HG03108 (cell line): ENCODE results near the gene GCLC.
A peak's percentile ranks its signal among the peaks of the same experiment; 100 is the strongest.
"Not testable (repeated sequence)": the region's sequence is repeated elsewhere in the genome, so short reads cannot be mapped to it uniquely, and the experiment has no call there.

Source experiments
- ATAC-seq: cut with Tn5 transposase; IDR thresholded peaks from one replicate; pipeline ENCODE4 v1.9.1; 2021; ENCODE audit warnings: moderate library complexity; ENCODE audit not compliant: unreplicated experiment

GCLC gene

GRCh38 chr6:53495506-53496499 lies 49.1 kb downstream of the GCLC start:
- no peak for ATAC-seq

GRCh38 chr6:53494076-53494475 lies 50.8 kb downstream of the GCLC start:
- ATAC-seq, result no peak

GRCh38 chr6:53493635-53494025 lies 51.3 kb downstream of the GCLC start:
- no peak for ATAC-seq

- ATAC-seq, result no peak
Observed at GRCh38 chr6:53492860-53493634, 51.9 kb downstream of the GCLC start.

GRCh38 chr6:53487080-53487479 lies 57.8 kb downstream of the GCLC start:
- no peak for ATAC-seq

GRCh38 chr6:53486679-53487078 lies 58.2 kb downstream of the GCLC start:
- no peak for ATAC-seq

GRCh38 chr6:53484476-53485280 lies 60.2 kb downstream of the GCLC start:
- no peak for ATAC-seq

- no peak for ATAC-seq
Observed at GRCh38 chr6:53483423-53484353, 61.2 kb downstream of the GCLC start.

GRCh38 chr6:53481323-53481722 lies 63.6 kb downstream of the GCLC start:
- ATAC-seq, result no peak

- not testable (repeated sequence) for ATAC-seq
Observed at GRCh38 chr6:53480774-53481173, 64.1 kb downstream of the GCLC start.

GRCh38 chr6:53479871-53480270 lies 65.0 kb downstream of the GCLC start:
- ATAC-seq, result no peak

GRCh38 chr6:53476964-53477363 lies 67.9 kb downstream of the GCLC start:
- no peak for ATAC-seq

GRCh38 chr6:53474010-53474409 lies 70.9 kb downstream of the GCLC start:
- ATAC-seq, result no peak

GRCh38 chr6:53469163-53469562 lies 75.7 kb downstream of the GCLC start:
- no peak for ATAC-seq

- ATAC-seq, result no peak
Observed at GRCh38 chr6:53466257-53466656, 78.6 kb downstream of the GCLC start.

- ATAC-seq, result no peak
Observed at GRCh38 chr6:53465732-53466131, 79.2 kb downstream of the GCLC start.

- ATAC-seq, result no peak
Observed at GRCh38 chr6:53464927-53465460, 79.9 kb downstream of the GCLC start.

GRCh38 chr6:53464483-53464882 lies 80.4 kb downstream of the GCLC start:
- ATAC-seq, result no peak

GRCh38 chr6:53461696-53462095 lies 83.2 kb downstream of the GCLC start:
- ATAC-seq, result peak; percentile 25
